Endothelial cell of umbilical vein (primary cell): ENCODE measurements around the gene TOR1AIP1. TPM values are rescaled to one million over a fixed set of nuclear protein-coding genes. Genes with fewer than 3 reads are reported as not detected.

Experiments
- BruUV-seq: library from RNA; stranded (reverse); fragments of 400-500 nt; replicated peaks from 2 replicates; lab custom pipeline; 2021; lab: Mats Ljungman, UMichigan
- CTCF ChIA-PET: fragments of 300-600, 350-600 bp; sonication (Branson Sonifier 250); formaldehyde crosslinking; loops from one replicate; lab custom pipeline; 2021; ENCODE audit warnings: antibody characterized with exemption, inconsistent platforms; lab: Charles Lee
- POLR2A ChIA-PET: fragments of 300-600, 350-600 bp; sonication (Branson Sonifier 250); formaldehyde crosslinking; loops from one replicate; lab custom pipeline; 2021; ENCODE audit warnings: antibody characterized with exemption, inconsistent platforms; lab: Charles Lee
- DNase-seq: peaks from one replicate; pipeline ENCODE4 v3.0.0-alpha.2; 2011; ENCODE audit warnings: low read depth, low spot score
- FAIRE-seq: peaks from 2 replicates; lab custom pipeline; 2011; peaks lifted over from hg19 to GRCh38; lab: Jason Lieb, UNC
- H2AFZ ChIP-seq: 2 replicates; pipeline ENCODE4 v1.6.0; 2012; ENCODE audit warnings: low read depth, low read length, control low read depth, inconsistent platforms
- H3K27ac ChIP-seq: 2 replicates; pipeline ENCODE4 v1.5.1; 2011; ENCODE audit warnings: low read depth, mild to moderate bottlenecking, control low read depth, low read length, moderate library complexity; ENCODE audit not compliant: insufficient read depth
- H3K27me3 ChIP-seq, 2 experiments: 2 replicates each; pipeline versions ENCODE4 v1.6.0 to v1.6.1; 2011; ENCODE audit warnings: low read length in 2 of 2, mixed read lengths in 1 of 2; ENCODE audit not compliant: control insufficient read depth in 2 of 2, insufficient read depth in 2 of 2
- H3K36me3 ChIP-seq, 2 experiments: 2 replicates in 1 of 2; 3 replicates in 1 of 2; pipeline ENCODE4 v1.5.1; 2011; ENCODE audit warnings: low read length in 2 of 2, mild to moderate bottlenecking in 1 of 2, moderate library complexity in 1 of 2; ENCODE audit not compliant: control insufficient read depth in 2 of 2, insufficient read depth in 2 of 2; ENCODE audit errors: extremely low read depth in 1 of 2
- H3K4me1 ChIP-seq: 3 replicates; pipeline ENCODE4 v1.5.1; 2011; ENCODE audit warnings: mild to moderate bottlenecking, low read length; ENCODE audit not compliant: control insufficient read depth, insufficient read depth; ENCODE audit errors: extremely low read depth
- H3K4me2 ChIP-seq: 2 replicates; pipeline ENCODE4 v1.6.1; 2011; ENCODE audit warnings: low read length, control low read depth, mixed read lengths; ENCODE audit not compliant: insufficient read depth
- H3K4me3 ChIP-seq, 3 experiments: fragments of 200-600 bp in 1 of 3; sonication (generic), shearing (Covaris generic) in 1 of 3; replicated peaks in 1 of 3; 2 replicates each; pipeline ENCODE4 v1.5.1; 2011 to 2016; ENCODE audit warnings: control low read depth in 3 of 3, low read length in 3 of 3, mild to moderate bottlenecking in 2 of 3, inconsistent platforms in 1 of 3, low read depth in 1 of 3, moderate library complexity in 1 of 3; ENCODE audit not compliant: insufficient read depth in 1 of 3
- H3K79me2 ChIP-seq: 2 replicates; pipeline ENCODE4 v1.6.0; 2012; ENCODE audit warnings: low read length, inconsistent platforms; ENCODE audit not compliant: control insufficient read depth, insufficient read depth
- H3K9ac ChIP-seq: replicated peaks from 2 replicates; pipeline ENCODE3; 2011; ENCODE audit warnings: low read length, control low read depth; ENCODE audit not compliant: insufficient read depth; ENCODE audit errors: extremely low read depth
- H3K9me1 ChIP-seq: replicated peaks from 3 replicates; pipeline ENCODE4 v1.6.0; 2011; ENCODE audit warnings: mild to moderate bottlenecking, low read length; ENCODE audit not compliant: control insufficient read depth, insufficient read depth; ENCODE audit errors: extremely low read depth
- H3K9me3 ChIP-seq: replicated peaks from 2 replicates; pipeline ENCODE4 v1.5.1; 2012; ENCODE audit warnings: low read length, inconsistent platforms; ENCODE audit not compliant: control insufficient read depth, insufficient read depth
- H4K20me1 ChIP-seq: replicated peaks from 2 replicates; pipeline ENCODE3; 2011; ENCODE audit warnings: mild to moderate bottlenecking, low read length; ENCODE audit not compliant: control insufficient read depth, insufficient read depth; ENCODE audit errors: extremely low read depth
- EZH2 ChIP-seq: IDR thresholded peaks from 2 replicates; pipeline ENCODE4 v1.6.1; 2012; ENCODE audit warnings: borderline replicate concordance, low read depth, mild to moderate bottlenecking, moderate library complexity, low read length, inconsistent platforms; ENCODE audit not compliant: severe bottlenecking
- FOS ChIP-seq: IDR thresholded peaks from 2 replicates; pipeline ENCODE4 v1.6.1; 2011; ENCODE audit warnings: mild to moderate bottlenecking, low read length, moderate library complexity, borderline replicate concordance; ENCODE audit not compliant: insufficient read depth
- GATA2 ChIP-seq: IDR thresholded peaks from 2 replicates; pipeline ENCODE4 v1.7.0; 2011; ENCODE audit warnings: low read depth, mild to moderate bottlenecking, moderate library complexity, mixed read lengths, low read length; ENCODE audit not compliant: insufficient read length, insufficient read depth
- JUN ChIP-seq: IDR thresholded peaks from 2 replicates; pipeline ENCODE4 v1.6.1; 2011; ENCODE audit warnings: borderline replicate concordance, low read depth; ENCODE audit not compliant: insufficient read length, insufficient read depth
- MYC ChIP-seq: IDR thresholded peaks from one replicate; pipeline ENCODE4 v1.6.1; 2011; ENCODE audit warnings: mild to moderate bottlenecking, low read depth, low read length
- POLR2A ChIP-seq: IDR thresholded peaks from 2 replicates; pipeline ENCODE4 v1.6.1; 2012; ENCODE audit warnings: low read depth, mild to moderate bottlenecking, control low read depth, low read length
- POLR2AphosphoS5 ChIP-seq: IDR thresholded peaks from 2 replicates; pipeline ENCODE4 v1.6.1; 2012; ENCODE audit warnings: low read depth, mild to moderate bottlenecking, control low read depth, low read length, moderate library complexity; ENCODE audit not compliant: insufficient read depth
- dilution Hi-C: fragments of 300-500 bp; cut with MboI; formaldehyde crosslinking; loops from one replicate; pipeline ENCODE4 v1.15.0; 2019; ENCODE audit warnings: low sequenced_read_pairs; ENCODE audit not compliant: extremely low pct_ligation_motif_present
- intact Hi-C: fragments of 100-400 bp; cut with micrococcal nuclease; formaldehyde crosslinking; loops from one replicate; pipeline ENCODE4 v1.10.0; 2022
- polyA plus RNA-seq, 4 experiments: library from polyadenylated mRNA; depleted of rRNA in 3 of 4; stranded (reverse) in 3 of 4; unstranded in 1 of 4; fragments of >200 nt; gene quantifications; 2 replicates each; pipeline versions ENCODE4 v1.2.1 to v1.2.3, GENCODE V29; 2011 to 2012; ENCODE audit warnings: missing spikeins in 1 of 4
- total RNA-seq: library from RNA; stranded (reverse); gene quantifications from 2 replicates; pipeline ENCODE4 v1.2.3, GENCODE V29; 2021
- TF ChIP-seq, protein P1 (sequence below): IDR thresholded peaks from 2 replicates; pipeline ENCODE4 v1.6.1; 2011; ENCODE audit not compliant: insufficient read depth, insufficient read length
- TF ChIP-seq, protein P2 (sequence below), 2 donors: IDR thresholded peaks; 1 replicate in 1 of 2; 2 replicates in 1 of 2; pipeline ENCODE4 v1.5.1; 2011; ENCODE audit warnings: low read length in 2 of 2, mild to moderate bottlenecking in 2 of 2, moderate library complexity in 2 of 2, control low read depth in 1 of 2, inconsistent platforms in 1 of 2, low read depth in 1 of 2; ENCODE audit not compliant: insufficient read depth in 1 of 2; ENCODE audit errors: extremely low read depth in 1 of 2

Gene TOR1AIP1
- total and polyA plus RNA-seq, 2 donors (not counting 3 experiments of a cell fraction or from before 2014, with no cell fraction given): 12.0 to 28.8 TPM

DNA sequence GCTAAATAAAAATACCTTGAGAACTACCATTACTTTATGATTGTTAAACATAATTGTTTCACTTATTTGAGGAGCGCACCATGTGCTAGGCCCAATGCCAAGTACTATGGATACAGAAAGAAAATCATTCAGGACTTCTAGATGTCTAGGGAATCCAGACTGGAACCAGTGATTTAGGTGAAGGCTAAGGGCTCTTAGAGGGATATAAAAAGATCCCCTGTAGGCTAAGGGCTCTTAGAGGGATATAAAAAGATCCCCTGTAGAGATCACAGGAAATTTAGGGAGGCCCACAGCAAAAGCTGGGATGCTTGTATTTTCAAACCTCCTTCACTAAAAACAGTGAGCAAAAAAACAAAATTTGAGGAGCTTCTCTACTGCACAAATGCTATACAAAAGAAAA lies 11.2 kb upstream of the TOR1AIP1 start:
- peaks cover 5% of the 10 kb centered on the region for H3K4me1 ChIP-seq
- intact Hi-C loops: no loop called here
- H3K36me3 ChIP-seq: peaks cover 11 to 12% of the 10 kb centered on the region in 2 experiments
- DNase-seq (no peak), FAIRE-seq (no peak)
- ChIA-PET CTCF (interaction anchor here (0.8 to 8.6 kb wide), 3 partner anchors 11 to 307 kb away, joined by 3 to 177 read pairs (median 4); no protein-coding TSS in a partner anchor), POLR2A (interaction anchor here (1.3 kb wide), 1 partner anchor 11 kb away, joined by 3 read pairs; the partner anchor contains the start of gene TOR1AIP1)
- H3K9ac ChIP-seq: no peak overlapping the region
- H4K20me1 ChIP-seq: peaks cover 8% of the 10 kb centered on the region
- TF ChIP-seq GATA2 (no peak), EZH2 (no peak)
- TF ChIP-seq, protein P1, sequence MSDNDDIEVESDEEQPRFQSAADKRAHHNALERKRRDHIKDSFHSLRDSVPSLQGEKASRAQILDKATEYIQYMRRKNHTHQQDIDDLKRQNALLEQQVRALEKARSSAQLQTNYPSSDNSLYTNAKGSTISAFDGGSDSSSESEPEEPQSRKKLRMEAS: no peak
- H3K79me2 ChIP-seq: peaks cover 76% of the 10 kb centered on the region
- no peaks in the 10 kb centered on the region for H3K9me3 ChIP-seq
- no peak overlapping the region for H3K4me3 ChIP-seq
- BruUV-seq: no TSS peak
- H3K4me2 ChIP-seq: no peak overlapping the region
- no peak overlapping the region for H2AFZ ChIP-seq
- dilution Hi-C loops: no loop called here
- H3K9me1 ChIP-seq: no peaks in the 10 kb centered on the region
- H3K27ac ChIP-seq: no peak overlapping the region
- no peaks in the 10 kb centered on the region for H3K27me3 ChIP-seq

DNA sequence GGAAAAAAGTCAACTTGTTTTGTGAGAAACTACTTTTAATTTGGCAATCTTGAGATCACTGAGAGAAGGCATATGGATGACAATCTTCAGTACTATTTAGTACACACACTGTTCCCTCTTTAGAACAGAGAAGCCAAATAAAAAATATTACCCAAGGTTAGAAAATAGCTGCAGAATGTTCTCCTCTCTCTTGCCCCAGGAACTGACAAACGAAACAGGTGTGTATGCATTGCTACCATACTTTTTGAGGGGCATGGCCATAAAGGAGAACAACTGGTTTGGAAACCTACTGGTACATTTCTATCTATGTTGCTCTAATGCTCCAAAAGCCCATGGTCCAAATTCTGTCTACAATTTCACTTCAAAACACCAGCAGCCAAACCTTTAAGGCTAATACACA lies 10.1 kb upstream of the TOR1AIP1 start:
- H4K20me1 ChIP-seq: peaks cover 7% of the 10 kb centered on the region
- peaks cover 15% of the 10 kb centered on the region for H3K4me1 ChIP-seq
- no peaks in the 10 kb centered on the region for H3K9me1 ChIP-seq
- CTCF ChIA-PET: interaction anchor here (0.7 to 1.0 kb wide), 3 partner anchors 297 to 309 kb away, joined by 5 to 6 read pairs (median 6); no protein-coding TSS in a partner anchor
- H3K4me3 ChIP-seq: no peak overlapping the region
- dilution Hi-C loops: no loop called here
- no peaks in the 10 kb centered on the region for H3K9me3 ChIP-seq
- BruUV-seq: no TSS peak
- FAIRE-seq (no peak), DNase-seq (no peak)
- H2AFZ ChIP-seq: no peak overlapping the region
- no peak overlapping the region for H3K27ac ChIP-seq
- no peak overlapping the region for H3K9ac ChIP-seq
- H3K4me2 ChIP-seq: no peak overlapping the region
- peaks cover 8% of the 10 kb centered on the region in 2 experiments for H3K36me3 ChIP-seq
- peaks cover 82% of the 10 kb centered on the region for H3K79me2 ChIP-seq
- intact Hi-C loops: no loop called here
- TF ChIP-seq EZH2 (no peak), FOS (no peak), POLR2A (no peak), MYC (no peak), JUN (no peak), POLR2AphosphoS5 (no peak), GATA2 (no peak)
- TF ChIP-seq, protein P2, sequence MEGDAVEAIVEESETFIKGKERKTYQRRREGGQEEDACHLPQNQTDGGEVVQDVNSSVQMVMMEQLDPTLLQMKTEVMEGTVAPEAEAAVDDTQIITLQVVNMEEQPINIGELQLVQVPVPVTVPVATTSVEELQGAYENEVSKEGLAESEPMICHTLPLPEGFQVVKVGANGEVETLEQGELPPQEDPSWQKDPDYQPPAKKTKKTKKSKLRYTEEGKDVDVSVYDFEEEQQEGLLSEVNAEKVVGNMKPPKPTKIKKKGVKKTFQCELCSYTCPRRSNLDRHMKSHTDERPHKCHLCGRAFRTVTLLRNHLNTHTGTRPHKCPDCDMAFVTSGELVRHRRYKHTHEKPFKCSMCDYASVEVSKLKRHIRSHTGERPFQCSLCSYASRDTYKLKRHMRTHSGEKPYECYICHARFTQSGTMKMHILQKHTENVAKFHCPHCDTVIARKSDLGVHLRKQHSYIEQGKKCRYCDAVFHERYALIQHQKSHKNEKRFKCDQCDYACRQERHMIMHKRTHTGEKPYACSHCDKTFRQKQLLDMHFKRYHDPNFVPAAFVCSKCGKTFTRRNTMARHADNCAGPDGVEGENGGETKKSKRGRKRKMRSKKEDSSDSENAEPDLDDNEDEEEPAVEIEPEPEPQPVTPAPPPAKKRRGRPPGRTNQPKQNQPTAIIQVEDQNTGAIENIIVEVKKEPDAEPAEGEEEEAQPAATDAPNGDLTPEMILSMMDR (IDR thresholded peaks at IDR 0.05; ENCODE audit: extremely low read depth in 1 of 2, insufficient read depth in 1 of 2, low read depth in 1 of 2, low read length in 2 of 2): no peak
- TF ChIP-seq, protein P1: no peak
- H3K27me3 ChIP-seq: no peaks in the 10 kb centered on the region
- POLR2A ChIA-PET: no interaction called here
